ENCODE measurements around the gene TMEM232. TPM values are rescaled to one million over a fixed set of nuclear protein-coding genes. Genes with fewer than 3 reads are reported as not detected.

The TMEM232 gene
- polyA plus RNA-seq, 1 donor (not counting 4 experiments of a cell fraction or from before 2014, with no cell fraction given): 1.00 TPM

GRCh38 chr5:110431603-110432002, 294.9 kb downstream of the TMEM232 start:
- H3K4me2 ChIP-seq (ENCODE audit: control insufficient read depth, extremely low read depth, insufficient read depth, low read depth, low read length): no peak overlapping the region
- H3K36me3 ChIP-seq (ENCODE audit: control insufficient read depth in 2 of 2, extremely low read depth in 1 of 2, insufficient read depth in 2 of 2, low read length in 2 of 2): no peaks in the 10 kb centered on the region
- no peaks in the 10 kb centered on the region for H3K79me2 ChIP-seq (ENCODE audit: control insufficient read depth, insufficient read depth, low read length)
- TF ChIP-seq CTCF (optimal IDR thresholded peaks at IDR 0.05 in 1 of 3, IDR thresholded peaks at IDR 0.05 in 1 of 3, conservative IDR thresholded peaks at IDR 0.05 in 1 of 3; ENCODE audit: extremely low read depth in 1 of 3, insufficient read depth in 2 of 3, low read length in 3 of 3): no peak
- no peak for TF ChIP-seq EZH2 (IDR thresholded peaks at IDR 0.05; ENCODE audit: low read length)
- no peaks in the 10 kb centered on the region for H3K9me3 ChIP-seq (ENCODE audit: control insufficient read depth, low read depth, low read length)
- H2AFZ ChIP-seq (ENCODE audit: control insufficient read depth, low read length): no peak overlapping the region
- DNase-seq (ENCODE audit: low read depth, low spot score) (no peak), FAIRE-seq (no peak)
- no peaks in the 10 kb centered on the region for H3K4me1 ChIP-seq (ENCODE audit: control insufficient read depth, extremely low read depth, insufficient read depth, low read length)
- no peak overlapping the region for H3K4me3 ChIP-seq (ENCODE audit: control insufficient read depth in 2 of 3, extremely low read depth in 1 of 3, insufficient read depth in 2 of 3, low read depth in 1 of 3, low read length in 3 of 3)
- no peaks in the 10 kb centered on the region for H3K27me3 ChIP-seq (ENCODE audit: control insufficient read depth, extremely low read depth, insufficient read depth, low read length)
- H3K27ac ChIP-seq (ENCODE audit: control insufficient read depth, insufficient read depth, low read length): no peak overlapping the region
- no peaks in the 10 kb centered on the region for H3K9me1 ChIP-seq (ENCODE audit: control insufficient read depth, extremely low read depth, insufficient read depth, low read length)
- dilution Hi-C loops (cut with MboI; ENCODE audit: extremely low pct_ligation_motif_present, low sequenced_read_pairs): no loop called here
- no peak overlapping the region for H3K9ac ChIP-seq (ENCODE audit: control insufficient read depth, extremely low read depth, insufficient read depth, low read length)
- no peaks in the 10 kb centered on the region for H4K20me1 ChIP-seq (ENCODE audit: control insufficient read depth, extremely low read depth, insufficient read depth, low read length)

- no peaks in the 10 kb centered on the region for H3K9me1 ChIP-seq (ENCODE audit: control insufficient read depth, extremely low read depth, insufficient read depth, low read length)
- dilution Hi-C loops (cut with MboI; ENCODE audit: extremely low pct_ligation_motif_present, low sequenced_read_pairs): no loop called here
- H3K27me3 ChIP-seq (ENCODE audit: control insufficient read depth, extremely low read depth, insufficient read depth, low read length): no peaks in the 10 kb centered on the region
- no peaks in the 10 kb centered on the region for H3K4me1 ChIP-seq (ENCODE audit: control insufficient read depth, extremely low read depth, insufficient read depth, low read length)
- H3K36me3 ChIP-seq (ENCODE audit: control insufficient read depth in 2 of 2, extremely low read depth in 1 of 2, insufficient read depth in 2 of 2, low read length in 2 of 2): no peaks in the 10 kb centered on the region
- FAIRE-seq: no peak
- H3K4me3 ChIP-seq (ENCODE audit: control insufficient read depth in 2 of 3, extremely low read depth in 1 of 3, insufficient read depth in 2 of 3, low read depth in 1 of 3, low read length in 3 of 3): no peak overlapping the region
- H3K9ac ChIP-seq (ENCODE audit: control insufficient read depth, extremely low read depth, insufficient read depth, low read length): no peak overlapping the region
- no peaks in the 10 kb centered on the region for H3K9me3 ChIP-seq (ENCODE audit: control insufficient read depth, low read depth, low read length)
- no peaks in the 10 kb centered on the region for H3K79me2 ChIP-seq (ENCODE audit: control insufficient read depth, insufficient read depth, low read length)
- no peak for DNase-seq (ENCODE audit: low read depth, low spot score)
- no peaks in the 10 kb centered on the region for H4K20me1 ChIP-seq (ENCODE audit: control insufficient read depth, extremely low read depth, insufficient read depth, low read length)
- TF ChIP-seq CTCF (optimal IDR thresholded peaks at IDR 0.05 in 1 of 3, IDR thresholded peaks at IDR 0.05 in 1 of 3, conservative IDR thresholded peaks at IDR 0.05 in 1 of 3; ENCODE audit: extremely low read depth in 1 of 3, insufficient read depth in 2 of 3, low read length in 3 of 3) (peak in 1 of 3 experiments; percentile 45), EZH2 (IDR thresholded peaks at IDR 0.05; ENCODE audit: low read length) (no peak)
- H3K4me2 ChIP-seq (ENCODE audit: control insufficient read depth, extremely low read depth, insufficient read depth, low read depth, low read length): no peak overlapping the region
- H3K27ac ChIP-seq (ENCODE audit: control insufficient read depth, insufficient read depth, low read length): no peak overlapping the region
- no peak overlapping the region for H2AFZ ChIP-seq (ENCODE audit: control insufficient read depth, low read length)
Observed at GRCh38 chr5:110414360-110414759, 312.1 kb downstream of the TMEM232 start.

Data from keratinocyte (primary cell).